Measurements from ENCODE around the gene KRTAP10-9.
"Not testable (repeated sequence)": the region's sequence is repeated elsewhere in the genome, so short reads cannot be mapped to it uniquely, and the experiment has no call there.

GRCh38 chr21:44590897-44591800, 35.7 kb upstream of the KRTAP10-9 start:
- TF ChIP-seq CTCF, POLR2A (IDR thresholded peaks at IDR 0.05): not testable (repeated sequence)

Data from Peyer's patch (tissue), 4 donors.